GM19372 (cell line): ENCODE results near the gene RHEBL1.

Source experiments
- ATAC-seq: cut with Tn5 transposase; IDR thresholded peaks from one replicate; pipeline ENCODE4 v1.9.1; 2021; ENCODE audit warnings: mild to moderate bottlenecking, low read depth, moderate library complexity; ENCODE audit not compliant: unreplicated experiment

The RHEBL1 gene

GRCh38 chr12:49038291-49038955, 31.4 kb downstream of the RHEBL1 start:
- ATAC-seq = no peak

GRCh38 chr12:49037947-49038237, 31.9 kb downstream of the RHEBL1 start:
- ATAC-seq = no peak

DNA sequence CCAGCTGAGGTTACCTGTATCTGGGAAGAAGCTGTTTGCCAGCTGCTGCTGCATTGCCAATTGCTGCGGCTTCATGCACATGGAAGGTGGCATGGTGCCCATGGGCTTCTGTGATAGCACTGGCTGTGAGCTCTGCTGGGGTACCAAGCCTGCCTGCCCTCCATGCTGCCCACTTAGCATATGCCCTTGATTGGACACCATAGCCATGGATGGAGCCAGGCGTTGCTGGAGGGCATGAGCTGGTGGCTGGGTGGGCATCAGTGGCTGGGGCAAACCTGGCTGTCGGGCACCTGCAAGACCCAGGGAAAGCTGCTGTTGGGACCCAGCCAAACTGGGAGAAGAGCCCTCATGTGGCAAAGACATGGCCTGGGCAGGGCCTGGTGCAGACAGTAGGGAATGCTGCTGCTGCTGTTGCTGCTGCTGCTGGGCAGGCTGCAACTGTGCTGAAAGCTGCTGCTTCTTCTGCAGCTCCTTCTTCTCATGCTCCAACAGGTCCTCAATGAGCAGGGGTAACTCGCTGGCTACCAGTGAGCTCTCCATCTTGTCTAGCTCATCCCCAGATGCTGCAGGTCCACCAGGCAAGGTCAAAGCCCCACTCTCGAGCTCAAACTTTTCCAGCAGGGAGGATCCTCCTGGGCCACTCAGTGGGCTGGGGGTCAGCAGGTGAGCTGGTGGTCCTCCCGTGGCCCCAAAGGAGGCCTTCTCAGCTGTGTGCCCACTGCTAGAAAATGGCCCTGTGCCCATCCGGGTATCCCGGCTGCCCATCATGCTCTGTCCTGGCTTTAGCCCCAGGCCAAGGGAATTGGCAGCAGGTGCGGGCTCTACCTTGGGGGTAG, 32.5 kb downstream of the RHEBL1 start:
- ATAC-seq = no peak

GRCh38 chr12:49036029-49036428, 33.8 kb downstream of the RHEBL1 start:
- ATAC-seq = no peak

GRCh38 chr12:49034286-49034622, 35.5 kb downstream of the RHEBL1 start:
- no peak for ATAC-seq

GRCh38 chr12:49033611-49034285, 36.0 kb downstream of the RHEBL1 start:
- no peak for ATAC-seq

GRCh38 chr12:49032679-49033447, 36.9 kb downstream of the RHEBL1 start:
- ATAC-seq = no peak

GRCh38 chr12:49032276-49032675, 37.5 kb downstream of the RHEBL1 start:
- no peak for ATAC-seq

GRCh38 chr12:49031573-49032161, 38.1 kb downstream of the RHEBL1 start:
- ATAC-seq = no peak

DNA sequence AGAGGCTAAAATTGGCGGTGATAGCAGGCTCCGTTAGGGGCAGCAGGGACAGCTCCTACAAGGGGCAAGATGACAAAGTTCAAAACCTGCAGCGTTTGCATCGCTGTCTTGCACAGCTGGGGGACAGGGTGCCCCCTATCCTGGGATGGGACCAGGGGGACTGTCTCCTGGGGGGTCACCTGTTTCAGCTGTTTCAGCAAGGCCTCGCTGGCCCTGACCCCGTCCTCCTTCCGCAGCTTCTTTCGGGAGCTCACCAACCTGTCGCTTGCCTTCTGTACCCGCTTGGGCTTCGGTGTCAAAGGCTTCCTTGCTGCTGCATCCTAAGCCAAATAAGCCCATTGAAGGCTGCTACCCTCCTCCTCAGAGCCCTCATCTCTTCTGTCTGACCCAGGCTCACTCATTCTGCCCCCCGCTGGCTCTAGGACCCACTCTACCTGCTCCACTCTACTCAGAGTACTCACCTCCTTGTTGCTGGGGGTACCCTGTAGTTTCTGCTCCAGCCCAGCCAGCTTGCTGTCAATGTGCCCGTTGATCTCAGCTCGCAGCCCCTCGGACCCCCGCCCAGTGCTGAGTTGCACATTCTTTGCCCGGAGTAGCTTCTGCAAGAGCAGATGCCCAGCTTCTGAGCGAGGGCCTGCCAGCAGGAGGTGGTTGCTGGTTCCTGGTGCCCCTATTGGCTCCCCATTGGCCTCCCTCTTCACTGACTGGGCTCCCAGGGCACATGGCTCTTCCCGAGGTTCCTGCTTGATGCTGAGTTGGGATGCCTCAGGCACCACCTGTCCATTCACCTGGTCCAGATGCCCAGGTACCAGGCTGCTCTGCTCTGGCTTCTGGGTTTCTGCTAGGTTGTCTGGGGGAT, 38.8 kb downstream of the RHEBL1 start:
- no peak for ATAC-seq

DNA sequence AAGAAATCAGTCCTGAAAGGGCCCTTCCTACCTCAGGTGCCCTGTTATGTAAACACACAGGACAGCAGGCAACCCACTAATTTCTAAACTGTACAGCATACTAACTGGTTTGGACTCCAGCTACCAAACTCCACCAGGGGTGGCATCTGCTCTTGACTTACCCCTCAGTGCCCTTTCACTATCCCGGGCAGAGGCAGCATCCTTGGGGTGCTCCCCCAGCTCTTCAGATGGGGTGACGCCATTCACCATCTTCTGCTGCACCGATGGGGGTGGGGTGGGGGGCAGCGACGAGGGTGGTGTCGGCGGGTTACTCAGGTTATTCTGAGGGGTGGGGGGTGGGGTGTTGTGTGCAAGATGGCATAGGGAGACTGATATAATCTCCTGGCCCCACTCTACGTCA, 39.7 kb downstream of the RHEBL1 start:
- no peak for ATAC-seq

DNA sequence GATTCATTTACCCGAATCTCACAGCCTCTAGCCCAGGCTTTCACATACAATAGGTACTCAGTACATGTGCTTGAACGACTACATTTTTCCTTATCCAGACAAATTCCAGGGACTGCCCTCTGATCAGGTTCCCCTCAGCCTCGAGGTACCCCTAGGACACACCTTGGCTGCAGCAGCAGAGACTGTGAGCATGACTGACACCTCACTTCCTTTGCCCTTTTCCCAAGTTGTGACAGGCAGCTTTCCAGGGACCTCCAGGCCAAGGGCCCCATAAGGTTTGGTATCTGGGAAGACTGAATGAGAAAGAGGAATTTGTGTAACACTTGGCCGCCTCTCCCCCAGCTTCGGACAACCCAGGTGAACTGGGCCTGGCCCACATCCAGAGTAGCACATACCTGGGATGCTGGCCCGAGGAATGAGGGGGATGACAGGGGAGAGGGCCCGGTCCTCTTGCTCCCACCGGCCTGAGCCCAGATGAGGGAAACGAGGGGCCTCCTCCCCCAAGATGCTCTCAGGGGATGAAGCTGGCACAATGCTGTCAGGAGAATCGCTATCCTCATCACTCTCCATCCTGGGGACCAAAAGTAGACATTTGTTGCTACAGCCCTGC, 41.0 kb downstream of the RHEBL1 start:
- no peak for ATAC-seq

GRCh38 chr12:49027846-49028555, 41.8 kb downstream of the RHEBL1 start:
- no peak for ATAC-seq

DNA sequence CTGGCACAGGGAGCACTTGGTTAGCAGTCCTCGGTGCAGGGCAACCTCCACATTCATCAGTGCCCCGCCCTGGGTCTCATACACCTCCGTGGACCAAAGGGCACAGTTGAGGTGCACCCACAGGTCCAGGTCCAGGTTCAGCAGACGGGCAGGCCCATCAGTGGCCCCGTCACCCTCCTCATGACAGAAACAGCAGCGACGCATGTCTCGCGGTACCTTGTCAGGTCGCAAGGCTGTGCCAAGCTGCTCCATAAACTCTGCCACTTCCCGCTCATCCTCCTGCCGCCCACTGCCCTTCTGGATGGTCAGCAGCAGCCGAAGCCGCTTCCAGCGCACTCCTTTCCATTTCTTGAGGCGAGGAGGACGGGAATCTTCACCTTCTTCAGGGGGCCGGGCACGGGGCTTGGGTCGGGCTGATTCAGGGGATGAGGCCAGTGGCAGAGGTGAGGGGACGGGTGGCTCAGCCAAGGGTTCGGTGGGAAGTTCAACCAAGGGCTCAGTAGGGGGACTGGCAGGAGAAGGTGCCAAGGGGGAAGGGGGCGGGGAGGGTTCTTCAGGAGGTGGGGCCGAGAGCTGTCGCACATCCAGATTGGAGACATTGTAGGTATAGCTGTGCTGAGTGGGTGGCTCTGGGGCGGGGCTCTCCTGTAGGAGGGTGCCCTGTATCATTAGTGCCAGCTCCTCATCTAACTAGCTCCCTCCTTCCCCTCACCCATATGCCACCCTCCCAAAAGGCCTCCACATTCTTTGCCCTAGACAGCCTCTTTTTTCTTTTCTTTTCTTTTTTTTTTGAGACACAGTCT, 42.9 kb downstream of the RHEBL1 start:
- ATAC-seq = no peak

DNA sequence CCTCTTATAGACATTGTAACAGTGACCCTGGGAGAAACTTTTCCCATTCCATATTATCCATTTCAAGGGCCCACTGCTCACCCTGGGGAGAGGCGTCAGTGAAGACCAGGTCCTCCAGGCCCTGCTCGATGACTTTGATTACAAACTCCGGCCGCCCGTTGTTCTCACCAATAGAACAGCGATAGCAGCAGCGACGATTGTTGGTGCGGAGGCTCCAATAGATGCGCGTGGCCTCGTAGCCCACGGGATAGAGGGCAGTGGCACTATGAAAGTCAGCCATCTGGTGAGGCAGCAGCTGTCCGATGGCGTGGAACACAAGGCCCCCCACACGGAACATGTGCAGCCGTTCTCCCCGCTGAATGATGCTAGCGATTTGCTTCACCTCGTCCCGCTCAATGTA, 43.7 kb downstream of the RHEBL1 start:
- no peak for ATAC-seq

DNA sequence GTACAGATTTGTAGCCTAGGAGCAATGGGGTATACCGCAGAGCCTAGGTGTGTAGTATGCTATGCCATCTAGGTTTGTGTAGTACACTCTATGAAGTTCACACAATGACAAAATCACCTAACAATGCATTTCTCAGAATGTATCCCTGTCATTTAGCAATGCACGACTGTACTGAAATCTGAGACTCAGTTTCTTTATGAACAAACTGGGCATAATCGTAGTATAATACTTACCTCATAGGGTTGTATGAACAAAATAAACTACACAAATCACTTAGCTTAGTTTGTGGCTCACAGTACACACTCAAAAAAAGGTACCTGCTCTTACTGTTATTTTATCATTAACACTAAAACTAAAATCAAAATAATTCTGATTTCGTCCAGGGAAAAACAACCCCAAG, 44.3 kb downstream of the RHEBL1 start:
- ATAC-seq = no peak

DNA sequence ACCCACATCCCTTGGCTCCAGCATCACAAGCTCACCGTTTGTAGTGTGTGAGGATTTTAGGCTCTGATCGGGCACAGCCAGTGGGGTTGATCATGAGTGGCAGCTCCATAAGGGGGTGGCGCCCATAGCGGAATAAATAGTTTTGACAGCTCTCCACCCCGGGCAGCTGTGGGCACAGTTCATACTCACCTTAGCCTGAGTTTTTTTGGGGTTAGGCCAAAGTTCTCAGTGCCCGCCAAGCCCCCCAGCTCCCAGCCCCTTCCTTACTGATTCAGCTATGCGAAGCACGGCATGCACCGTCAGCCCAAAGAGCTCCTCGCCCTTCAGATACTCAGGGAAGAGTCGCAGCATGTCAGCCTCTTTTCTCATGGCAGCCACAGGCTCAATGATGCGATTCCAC, 45.2 kb downstream of the RHEBL1 start:
- ATAC-seq = no peak

GRCh38 chr12:49023812-49024211, 46.0 kb downstream of the RHEBL1 start:
- no peak for ATAC-seq
